Natural killer cell (primary cell): ENCODE measurements around the gene EVC. TPM values are rescaled to one million over a fixed set of nuclear protein-coding genes. Genes with fewer than 3 reads are reported as not detected.
"Not testable (repeated sequence)": the region's sequence is repeated elsewhere in the genome, so short reads cannot be mapped to it uniquely, and the experiment has no call there.

Experiments
- ATAC-seq, 3 donors: fragments of 150-1000 bp in 2 of 3; fragments of 200-7000 bp in 1 of 3; cut with Tn5 transposase; 1 replicate in 1 of 3; 2 replicates in 2 of 3; pipeline ENCODE4 v1.10.0; 2021; ENCODE audit warnings: mild to moderate bottlenecking in 2 of 3, moderate library complexity in 2 of 3
- DNase-seq, 2 donors: peaks; one replicate each; pipeline versions ENCODE4 v3.0.0 to v3.0.0-alpha.2; 2013 to 2021; ENCODE audit warnings: mixed read lengths in 1 of 2
- H3K27ac ChIP-seq: one replicate; pipeline ENCODE4 v1.5.1; 2013; ENCODE audit warnings: mild to moderate bottlenecking, low read length
- H3K27me3 ChIP-seq: one replicate; pipeline ENCODE4 v1.6.1; 2013; ENCODE audit warnings: low read length; ENCODE audit not compliant: control insufficient read depth, insufficient read depth
- H3K36me3 ChIP-seq: one replicate; pipeline ENCODE4 v1.6.1; 2013; ENCODE audit warnings: low read length; ENCODE audit not compliant: control insufficient read depth, insufficient read depth
- H3K4me1 ChIP-seq: one replicate; pipeline ENCODE4 v1.6.1; 2013; ENCODE audit warnings: low read length; ENCODE audit not compliant: control insufficient read depth, insufficient read depth
- H3K4me3 ChIP-seq: one replicate; pipeline ENCODE4 v1.5.1; 2013; ENCODE audit warnings: low read length
- H3K9me3 ChIP-seq: one replicate; pipeline ENCODE4 v1.6.1; 2013; ENCODE audit warnings: low read length; ENCODE audit not compliant: control insufficient read depth, insufficient read depth
- H3K27ac Mint-ChIP-seq, 2 donors: one replicate each; pipeline ENCODE4 v1.8.0; 2022; ENCODE audit warnings: mild to moderate bottlenecking in 2 of 2, mixed read lengths in 2 of 2, moderate library complexity in 1 of 2
- H3K27me3 Mint-ChIP-seq, 2 donors: one replicate each; pipeline ENCODE4 v1.8.0; 2022; ENCODE audit warnings: low read depth in 2 of 2, mixed read lengths in 2 of 2
- H3K36me3 Mint-ChIP-seq: one replicate; pipeline ENCODE4 v1.8.0; 2022; ENCODE audit warnings: mixed read lengths
- H3K4me1 Mint-ChIP-seq, 2 donors: one replicate each; pipeline ENCODE4 v1.8.0; 2022; ENCODE audit warnings: mixed read lengths in 2 of 2
- H3K4me3 Mint-ChIP-seq: one replicate; pipeline ENCODE4 v1.8.0; 2022; ENCODE audit warnings: mild to moderate bottlenecking, moderate library complexity, mixed read lengths
- H3K9me3 Mint-ChIP-seq, 2 donors: one replicate each; pipeline ENCODE4 v1.8.0; 2022; ENCODE audit warnings: mixed read lengths in 2 of 2
- CTCF ChIP-seq: fragments of 200-600 bp; IDR thresholded peaks from one replicate; pipeline ENCODE4 v1.8.0; 2022; ENCODE audit warnings: antibody characterized with exemption
- WGBS: methylation state at CpG from one replicate; pipeline ENCODE4 v1.1.7; 2013; ENCODE audit warnings: missing lambda C conversion rate; ENCODE audit not compliant: insufficient coverage; 5-methylcytosine and 5-hydroxymethylcytosine counted together
- intact Hi-C: fragments of 100-400 bp; cut with micrococcal nuclease; formaldehyde crosslinking; loops from one replicate; pipeline ENCODE4 v1.14.2; 2022
- total RNA-seq, 4 donors: library from RNA; stranded (reverse); fragments of 120-200 nt in 1 of 4; gene quantifications; one replicate each; pipeline versions ENCODE4 v1.2.3 to v1.2.4, GENCODE V29; 2013 to 2022

EVC gene
- total RNA-seq, 3 donors from 2014 or later (not counting 1 experiment from before 2014, with no cell fraction given) = 0.18 to 2.9 (median 0.42) TPM

- Histone ChIP-seq H3K4me3 (no peak overlapping the region), H3K4me1 (no peaks in the 10 kb centered on the region), H3K27me3 (no peaks in the 10 kb centered on the region), H3K9me3 (no peaks in the 10 kb centered on the region), H3K27ac (no peak overlapping the region), H3K36me3 (no peaks in the 10 kb centered on the region)
- 67% methylated on average over 4 of the region's 4 CpGs for WGBS
- H3K4me1 Mint-ChIP-seq = no peaks in the 10 kb centered on the region
- DNase-seq (no peak), ATAC-seq (no peak)
- peaks cover 14 to 25% of the 10 kb centered on the region in 2 donors for H3K27me3 Mint-ChIP-seq
- no peak overlapping the region for H3K27ac Mint-ChIP-seq
- H3K36me3 Mint-ChIP-seq = no peaks in the 10 kb centered on the region
- intact Hi-C loops = no loop called here
- no peaks in the 10 kb centered on the region for H3K9me3 Mint-ChIP-seq
- no peak overlapping the region for H3K4me3 Mint-ChIP-seq
- TF ChIP-seq CTCF = no peak
These were observed 140.8 kb downstream of the EVC start for GRCh38 chr4:5851637-5852301.

DNA sequence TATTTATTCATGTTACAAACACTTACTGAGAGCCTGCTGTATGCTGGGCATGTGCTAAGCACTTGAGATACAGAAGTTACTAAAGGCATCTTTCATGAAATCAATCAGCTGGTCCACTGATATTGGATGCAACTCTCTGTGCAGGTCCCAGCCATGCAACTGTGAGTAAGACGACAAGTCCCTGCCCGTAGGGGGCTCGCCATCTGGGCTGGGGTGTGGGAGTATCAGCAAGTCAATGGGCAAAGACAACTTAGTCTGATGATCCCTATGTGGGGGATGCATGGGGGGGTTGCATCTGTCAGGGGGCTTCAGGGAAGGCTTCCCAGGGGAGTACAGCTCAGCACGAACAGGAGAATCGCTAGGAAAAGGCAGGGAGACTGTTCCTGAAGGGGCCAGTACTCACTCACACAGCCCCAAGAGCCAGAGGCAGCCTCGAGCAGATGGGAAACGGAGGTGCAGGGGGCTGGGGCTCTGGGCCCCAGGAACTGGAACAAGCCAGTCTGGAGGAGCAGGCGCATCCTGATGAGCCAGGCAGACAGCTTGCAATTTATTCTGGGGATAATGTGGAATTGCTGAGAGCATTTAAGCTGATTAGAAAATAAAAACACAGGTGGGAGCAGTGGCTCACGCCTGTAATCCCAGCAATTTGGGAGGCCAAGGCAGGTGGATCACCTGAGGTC, 141.7 kb downstream of the EVC start:
- no peaks in the 10 kb centered on the region for H3K36me3 ChIP-seq
- no peak for TF ChIP-seq CTCF
- no peaks in the 10 kb centered on the region for H3K27me3 ChIP-seq
- Mint-ChIP-seq H3K36me3 (no peaks in the 10 kb centered on the region), H3K4me3 (no peak overlapping the region), H3K27ac (no peak overlapping the region), H3K27me3 (peaks cover 14 to 25% of the 10 kb centered on the region in 2 donors), H3K9me3 (no peaks in the 10 kb centered on the region), H3K4me1 (no peaks in the 10 kb centered on the region)
- DNase-seq (no peak), ATAC-seq (no peak)
- WGBS = 85% methylated on average over 9 of the region's 9 CpGs
- H3K27ac ChIP-seq = no peak overlapping the region
- intact Hi-C loops = no loop called here
- H3K4me1 ChIP-seq = no peaks in the 10 kb centered on the region
- no peaks in the 10 kb centered on the region for H3K9me3 ChIP-seq
- no peak overlapping the region for H3K4me3 ChIP-seq

GRCh38 chr4:5854929-5855328, 143.9 kb downstream of the EVC start:
- Mint-ChIP-seq H3K36me3 (no peaks in the 10 kb centered on the region), H3K9me3 (no peaks in the 10 kb centered on the region), H3K27ac (no peak overlapping the region), H3K27me3 (peaks cover 12 to 13% of the 10 kb centered on the region in 2 donors), H3K4me1 (no peaks in the 10 kb centered on the region), H3K4me3 (no peak overlapping the region)
- no peaks in the 10 kb centered on the region for H3K9me3 ChIP-seq
- no peaks in the 10 kb centered on the region for H3K27me3 ChIP-seq
- no peak for ATAC-seq
- H3K4me3 ChIP-seq = no peak overlapping the region
- 100% methylated on average over 1 of the region's 3 CpGs for WGBS
- intact Hi-C loops = no loop called here
- H3K4me1 ChIP-seq = no peaks in the 10 kb centered on the region
- H3K27ac ChIP-seq = no peak overlapping the region
- no peak for TF ChIP-seq CTCF
- no peak for DNase-seq
- no peaks in the 10 kb centered on the region for H3K36me3 ChIP-seq

- H3K9me3 Mint-ChIP-seq, intact Hi-C loops, H3K4me1 Mint-ChIP-seq, H3K36me3 ChIP-seq, H3K27me3 Mint-ChIP-seq, H3K9me3 ChIP-seq, H3K27ac ChIP-seq, H3K36me3 Mint-ChIP-seq, DNase-seq, H3K27ac Mint-ChIP-seq, H3K4me3 Mint-ChIP-seq, H3K4me1 ChIP-seq, ATAC-seq, H3K4me3 ChIP-seq, H3K27me3 ChIP-seq: not testable (repeated sequence)
- 93% methylated on average over 3 of the region's 3 CpGs for WGBS
These were observed 145.4 kb downstream of the EVC start for GRCh38 chr4:5856362-5856761.
